ENCODE measurements around the gene AGAP5. TPM values are rescaled to one million over a fixed set of nuclear protein-coding genes. Genes with fewer than 3 reads are reported as not detected.

Gene AGAP5
- total and polyA plus RNA-seq, 2 of the 4 experiments (the other 2 are of a cell fraction): 1.8 to 4.1 TPM

DNA sequence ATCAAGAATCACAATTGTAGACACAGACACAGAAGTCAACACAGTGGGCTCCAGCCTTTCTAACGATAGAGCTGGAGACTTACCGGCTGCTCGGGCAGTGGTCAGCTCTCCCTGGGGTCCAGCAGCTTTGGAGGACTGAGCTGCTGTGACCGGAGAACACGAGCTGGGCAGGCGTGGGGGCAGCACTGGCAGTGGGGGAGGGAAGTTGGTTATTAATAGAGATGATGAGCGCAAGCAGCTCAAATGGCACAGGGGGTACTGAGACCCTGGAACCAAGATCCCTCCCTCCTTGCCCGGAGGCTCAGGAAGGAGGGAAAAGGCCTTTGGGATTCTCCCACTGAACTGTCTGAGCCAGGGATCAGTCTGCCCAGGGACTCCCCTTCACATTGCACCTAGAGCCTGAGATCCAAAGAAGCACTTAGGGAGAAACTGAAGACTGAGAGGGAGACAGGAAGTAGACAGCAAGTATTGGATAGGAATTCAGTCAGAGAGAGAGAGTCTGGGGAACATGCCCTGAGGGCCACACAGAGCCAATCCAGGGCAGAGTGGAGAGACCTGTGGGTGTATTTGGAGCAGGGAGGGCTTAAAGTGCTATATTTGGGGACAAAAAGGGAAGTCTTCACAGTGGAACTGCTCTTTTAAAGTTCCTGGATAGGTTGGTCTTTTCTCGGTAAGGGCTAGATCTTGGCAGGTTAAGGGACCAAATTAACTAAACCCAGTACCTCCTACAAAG, 56.4 kb downstream of the AGAP5 start, which contains the start of gene MYOZ1 (continued):
- TF ChIP-seq, protein P1, sequence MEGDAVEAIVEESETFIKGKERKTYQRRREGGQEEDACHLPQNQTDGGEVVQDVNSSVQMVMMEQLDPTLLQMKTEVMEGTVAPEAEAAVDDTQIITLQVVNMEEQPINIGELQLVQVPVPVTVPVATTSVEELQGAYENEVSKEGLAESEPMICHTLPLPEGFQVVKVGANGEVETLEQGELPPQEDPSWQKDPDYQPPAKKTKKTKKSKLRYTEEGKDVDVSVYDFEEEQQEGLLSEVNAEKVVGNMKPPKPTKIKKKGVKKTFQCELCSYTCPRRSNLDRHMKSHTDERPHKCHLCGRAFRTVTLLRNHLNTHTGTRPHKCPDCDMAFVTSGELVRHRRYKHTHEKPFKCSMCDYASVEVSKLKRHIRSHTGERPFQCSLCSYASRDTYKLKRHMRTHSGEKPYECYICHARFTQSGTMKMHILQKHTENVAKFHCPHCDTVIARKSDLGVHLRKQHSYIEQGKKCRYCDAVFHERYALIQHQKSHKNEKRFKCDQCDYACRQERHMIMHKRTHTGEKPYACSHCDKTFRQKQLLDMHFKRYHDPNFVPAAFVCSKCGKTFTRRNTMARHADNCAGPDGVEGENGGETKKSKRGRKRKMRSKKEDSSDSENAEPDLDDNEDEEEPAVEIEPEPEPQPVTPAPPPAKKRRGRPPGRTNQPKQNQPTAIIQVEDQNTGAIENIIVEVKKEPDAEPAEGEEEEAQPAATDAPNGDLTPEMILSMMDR (conservative IDR thresholded peaks at IDR 0.05; ENCODE audit: low read depth, low read length): no peak
- TF ChIP-seq CHD1 (IDR thresholded peaks at IDR 0.05; ENCODE audit: low read depth, low read length): no peak

DNA sequence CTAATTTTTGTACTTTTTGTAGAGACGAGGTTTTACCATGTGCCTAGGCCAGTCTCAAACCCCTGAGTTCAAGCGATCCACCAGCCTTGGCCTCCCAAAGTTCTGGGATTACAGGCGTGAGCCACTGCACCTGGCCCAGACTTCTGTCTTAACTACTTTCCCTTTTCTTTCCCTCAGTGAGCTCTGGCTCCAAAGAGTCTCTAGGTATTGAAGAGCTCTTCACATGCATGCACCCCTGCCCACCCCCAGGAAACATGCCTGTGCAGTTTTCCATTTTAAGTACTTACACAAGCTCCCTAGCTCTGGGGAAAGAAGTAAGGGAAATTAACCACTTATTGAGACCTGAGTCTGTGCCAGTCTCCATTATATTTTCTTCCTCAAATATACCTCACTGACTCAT, 58.6 kb downstream of the AGAP5 start:
- Histone ChIP-seq H4K20me1 (ENCODE audit: insufficient read depth, low read length) (no peaks in the 10 kb centered on the region), H2BK20ac (ENCODE audit: low read depth, low read length) (no peak overlapping the region), H3K27me3 (ENCODE audit: control insufficient read depth, insufficient read depth, low read length) (peaks cover 10% of the 10 kb centered on the region; the same call in 1 of the 2 replicates), H2AK5ac (ENCODE audit: low read depth, low read length) (no peak overlapping the region), H3K14ac (replicated peaks; ENCODE audit: low read depth, low read length) (no peak overlapping the region), H3K9me1 (ENCODE audit: insufficient read depth, low read length) (no peaks in the 10 kb centered on the region), H2BK5ac (ENCODE audit: low read depth, low read length, poor library complexity, severe bottlenecking) (no peak overlapping the region), H4K5ac (ENCODE audit: low read depth, low read length) (no peak overlapping the region), H3K79me1 (ENCODE audit: low read depth in 1 of 2, low read length in 2 of 2) (no peaks in the 10 kb centered on the region), H2AFZ (replicated peaks; ENCODE audit: low read length, poor library complexity) (no peak overlapping the region), H2BK15ac (ENCODE audit: low read depth, low read length) (no peak overlapping the region), H3K4me1 (ENCODE audit: control insufficient read depth, insufficient read depth, low read length) (no peaks in the 10 kb centered on the region; the same call in 1 of the 2 replicates), H3K18ac (ENCODE audit: low read depth, low read length) (no peak overlapping the region), H2AK9ac (replicated peaks; ENCODE audit: low read depth, low read length, poor library complexity) (no peak overlapping the region), H3K4me3 (ENCODE audit: insufficient read depth, low read depth, low read length) (no peak overlapping the region), H3K9me3 (ENCODE audit: control insufficient read depth, insufficient read depth, low read length) (no peaks in the 10 kb centered on the region), H4K91ac (ENCODE audit: insufficient read depth, low read depth, low read length) (no peak overlapping the region), H4K8ac (ENCODE audit: low read depth in 2 of 2, low read length in 2 of 2) (no peak overlapping the region), H3K9ac (ENCODE audit: low read depth, low read length) (no peak overlapping the region), H2BK120ac (ENCODE audit: low read depth, low read length) (no peak overlapping the region), H3K27ac (ENCODE audit: insufficient read depth, low read length) (no peak overlapping the region), H3K4ac (ENCODE audit: low read depth, low read length) (no peak overlapping the region), H3K23ac (ENCODE audit: low read depth, low read length) (no peak overlapping the region), H3K56ac (ENCODE audit: extremely low read depth, insufficient read depth, low read length) (no peak overlapping the region), H3K4me2 (ENCODE audit: low read depth, low read length) (no peak overlapping the region), H3K36me3 (ENCODE audit: control insufficient read depth, insufficient read depth, low read length) (no peaks in the 10 kb centered on the region)
- dilution Hi-C loops (cut with HindIII; ENCODE audit: low sequenced_read_pairs, unreplicated experiment): no loop called here
- ATAC-seq (ENCODE audit: low read depth): no peak
- in situ Hi-C loops (cut with MboI; ENCODE audit: low sequenced_read_pairs): loop anchor here (25.0 kb wide), 1 partner anchor 377 kb away; the partner anchor contains the start of gene MRPS16
- no CpG with 5 or more reads among the region's 3 CpGs for WGBS, 2 experiments (ENCODE audit: extremely low coverage in 2 of 2, insufficient read length in 1 of 2)
- intact Hi-C loops (cut with micrococcal nuclease): no loop called here
- ChIA-PET CTCF (no interaction called here), POLR2A (ENCODE audit: unreplicated experiment) (interaction anchor here (1.6 kb wide), 1 partner anchor 14 kb away, joined by 4 read pairs; no protein-coding TSS in a partner anchor)
- TF ChIP-seq CHD1 (IDR thresholded peaks at IDR 0.05; ENCODE audit: low read depth, low read length) (no peak), MAZ (IDR thresholded peaks at IDR 0.05; ENCODE audit: borderline replicate concordance, low read depth, low read length) (no peak)
- no peak for DNase-seq
- no TSS peak for BruUV-seq (replicated peaks)
